Transverse colon (tissue), 4 donors: ENCODE measurements around the gene HOXD3. TPM values are rescaled to one million over a fixed set of nuclear protein-coding genes. Genes with fewer than 3 reads are reported as not detected.

ENCODE experiments used
- DNase-seq: peaks from one replicate; pipeline ENCODE4 v3.0.0-alpha.2; 2019
- H3K27ac ChIP-seq, 4 donors: fragments of 200-600 bp; sonication (generic); 2 replicates each; pipeline ENCODE4 v1.5.1; 2016 to 2018; ENCODE audit warnings: inconsistent platforms in 4 of 4
- H3K27me3 ChIP-seq: fragments of 200-600 bp; sonication (generic); 2 replicates; pipeline ENCODE4 v1.5.1; 2017; ENCODE audit warnings: inconsistent platforms
- H3K36me3 ChIP-seq, 4 donors: fragments of 200-600 bp; sonication (generic); 2 replicates each; pipeline ENCODE4 v1.5.1; 2017 to 2019; ENCODE audit warnings: inconsistent platforms in 4 of 4
- H3K4me1 ChIP-seq, 4 donors: fragments of 200-600 bp; sonication (generic); 2 replicates each; pipeline ENCODE4 v1.5.1; 2017 to 2020; ENCODE audit warnings: inconsistent platforms in 4 of 4
- H3K4me3 ChIP-seq, 4 donors: fragments of 200-600 bp; sonication (generic); 1 replicate in 1 of 4; 2 replicates in 3 of 4; pipeline versions ENCODE4 v1.5.1 to v1.6.1; 2017 to 2019; ENCODE audit warnings: inconsistent platforms in 4 of 4
- H3K9me3 ChIP-seq, 2 donors: fragments of 200-600 bp; sonication (generic); 2 replicates each; pipeline ENCODE4 v1.5.1; 2017 to 2019; ENCODE audit warnings: inconsistent platforms in 2 of 2
- EP300 ChIP-seq: sonication (generic); formaldehyde crosslinking; IDR thresholded peaks from one replicate; pipeline ENCODE4 v1.6.1; 2017; ENCODE audit warnings: antibody characterized with exemption, low read depth
- POLR2A ChIP-seq: fragments of 450-650 bp; IDR thresholded peaks from one replicate; pipeline ENCODE4 v1.6.1; 2016; ENCODE audit warnings: antibody characterized with exemption, mild to moderate bottlenecking, moderate library complexity
- POLR2AphosphoS5 ChIP-seq, 3 donors: sonication (generic); formaldehyde crosslinking; IDR thresholded peaks; one replicate each; pipeline ENCODE4 v1.6.1; 2016; ENCODE audit warnings: antibody characterized with exemption in 3 of 3
- WGBS, 2 donors: methylation state at CpG; one replicate each; pipeline ENCODE4 v1.1.5; 2018; ENCODE audit warnings: low coverage in 1 of 2; 5-methylcytosine and 5-hydroxymethylcytosine counted together
- in situ Hi-C, 4 donors: fragments of 200-750 bp; cut with MboI; loops; one replicate each; pipeline versions ENCODE4 v1.15.0 to v1.15.1; 2017; ENCODE audit warnings: low sequenced_read_pairs in 3 of 4, low pct_ligation_motif_present in 1 of 4, low pct_unique_long_range_greater_than_20kb in 1 of 4
- intact Hi-C: fragments of 100-400 bp; cut with DNase I; formaldehyde crosslinking; loops from one replicate; pipeline ENCODE4 v1.15.1; 2023; ENCODE audit warnings: low total_unique reads
- total RNA-seq, 4 donors: library from RNA; depleted of rRNA; stranded (reverse); fragments of >200 nt; gene quantifications; one replicate each; pipeline ENCODE4 v1.1.0, GENCODE V29; 2016
- TF ChIP-seq, protein P1 (sequence below), 5 experiments: fragments of 200-600 bp in 3 of 5; fragments of 450-650 bp in 2 of 5; sonication (generic) in 3 of 5; IDR thresholded peaks; 1 replicate in 2 of 5; 2 replicates in 3 of 5; pipeline ENCODE4 v1.5.1; 2016 to 2017; ENCODE audit warnings: antibody characterized with exemption in 5 of 5, inconsistent platforms in 3 of 5, mild to moderate bottlenecking in 2 of 5, moderate library complexity in 1 of 5

HOXD3 gene
- total RNA-seq, 4 donors from 2014 or later: 2.0 to 15.7 (median 7.6) TPM; not detected in 1

DNA sequence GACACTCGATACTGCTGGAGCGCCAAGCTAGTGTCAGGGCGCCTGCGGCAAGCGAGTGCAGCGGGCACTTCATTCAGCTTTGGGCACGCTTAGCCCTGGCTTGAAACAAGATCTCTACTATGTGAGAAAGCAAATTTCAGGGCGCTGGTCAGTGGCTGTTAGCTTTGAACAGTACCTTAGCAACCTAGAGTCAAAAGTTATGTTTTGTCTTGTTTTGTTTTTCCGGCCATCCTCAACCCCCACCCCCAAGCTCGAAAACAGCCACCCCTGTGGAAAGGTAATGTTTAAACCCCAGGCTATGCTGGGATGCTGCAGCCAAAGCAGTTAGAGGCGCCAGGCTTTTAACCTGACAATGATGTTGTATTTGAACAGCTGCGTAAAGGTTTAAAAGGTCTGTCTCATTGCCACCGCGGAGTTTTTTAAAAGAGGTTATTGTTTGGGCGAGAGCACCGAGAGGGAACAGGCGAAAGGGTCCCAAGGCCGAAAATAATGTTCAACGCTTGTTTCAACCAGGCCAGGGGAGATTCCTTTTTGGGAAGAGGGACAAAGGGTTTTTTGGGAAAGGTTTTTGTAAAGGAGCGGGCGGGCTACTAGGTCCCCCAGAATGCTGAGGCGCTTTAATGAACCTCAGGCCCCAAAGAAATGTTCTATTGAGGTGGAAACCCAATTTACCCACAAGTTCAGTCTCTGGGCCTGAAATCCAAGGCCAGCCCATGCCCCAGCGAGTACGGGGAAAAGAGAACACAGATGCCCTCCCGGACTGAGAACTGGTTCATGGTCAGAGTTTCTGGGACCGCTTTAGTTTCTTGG is 42.8 kb upstream of the HOXD3 start:
- Histone ChIP-seq H3K27ac (peak overlapping the region in 3 of 4 donors; percentile 17 to 70 (median 45)), H3K9me3 (no peaks in the 10 kb centered on the region), H3K36me3 (no peaks in the 10 kb centered on the region), H3K4me1 (peaks cover 0 to 15% (median 3%) of the 10 kb centered on the region in 4 donors), H3K27me3 (peaks cover 100% of the 10 kb centered on the region), H3K4me3 (no peak overlapping the region)
- 25 to 30% methylated on average over 7 to 26 of the region's 26 CpGs for WGBS, 2 donors
- in situ Hi-C loops (loop anchor here in 3 of 4 donors (25.0 kb wide), 2 partner anchors 698 to 1023 kb away; no protein-coding TSS in a partner anchor), intact Hi-C loops (no loop called here)
- no peak for DNase-seq
- TF ChIP-seq, protein P1, sequence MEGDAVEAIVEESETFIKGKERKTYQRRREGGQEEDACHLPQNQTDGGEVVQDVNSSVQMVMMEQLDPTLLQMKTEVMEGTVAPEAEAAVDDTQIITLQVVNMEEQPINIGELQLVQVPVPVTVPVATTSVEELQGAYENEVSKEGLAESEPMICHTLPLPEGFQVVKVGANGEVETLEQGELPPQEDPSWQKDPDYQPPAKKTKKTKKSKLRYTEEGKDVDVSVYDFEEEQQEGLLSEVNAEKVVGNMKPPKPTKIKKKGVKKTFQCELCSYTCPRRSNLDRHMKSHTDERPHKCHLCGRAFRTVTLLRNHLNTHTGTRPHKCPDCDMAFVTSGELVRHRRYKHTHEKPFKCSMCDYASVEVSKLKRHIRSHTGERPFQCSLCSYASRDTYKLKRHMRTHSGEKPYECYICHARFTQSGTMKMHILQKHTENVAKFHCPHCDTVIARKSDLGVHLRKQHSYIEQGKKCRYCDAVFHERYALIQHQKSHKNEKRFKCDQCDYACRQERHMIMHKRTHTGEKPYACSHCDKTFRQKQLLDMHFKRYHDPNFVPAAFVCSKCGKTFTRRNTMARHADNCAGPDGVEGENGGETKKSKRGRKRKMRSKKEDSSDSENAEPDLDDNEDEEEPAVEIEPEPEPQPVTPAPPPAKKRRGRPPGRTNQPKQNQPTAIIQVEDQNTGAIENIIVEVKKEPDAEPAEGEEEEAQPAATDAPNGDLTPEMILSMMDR (IDR thresholded peaks at IDR 0.05): no peak
- TF ChIP-seq EP300 (no peak), POLR2AphosphoS5 (IDR thresholded peaks at IDR 0.05) (no peak), POLR2A (no peak)

DNA sequence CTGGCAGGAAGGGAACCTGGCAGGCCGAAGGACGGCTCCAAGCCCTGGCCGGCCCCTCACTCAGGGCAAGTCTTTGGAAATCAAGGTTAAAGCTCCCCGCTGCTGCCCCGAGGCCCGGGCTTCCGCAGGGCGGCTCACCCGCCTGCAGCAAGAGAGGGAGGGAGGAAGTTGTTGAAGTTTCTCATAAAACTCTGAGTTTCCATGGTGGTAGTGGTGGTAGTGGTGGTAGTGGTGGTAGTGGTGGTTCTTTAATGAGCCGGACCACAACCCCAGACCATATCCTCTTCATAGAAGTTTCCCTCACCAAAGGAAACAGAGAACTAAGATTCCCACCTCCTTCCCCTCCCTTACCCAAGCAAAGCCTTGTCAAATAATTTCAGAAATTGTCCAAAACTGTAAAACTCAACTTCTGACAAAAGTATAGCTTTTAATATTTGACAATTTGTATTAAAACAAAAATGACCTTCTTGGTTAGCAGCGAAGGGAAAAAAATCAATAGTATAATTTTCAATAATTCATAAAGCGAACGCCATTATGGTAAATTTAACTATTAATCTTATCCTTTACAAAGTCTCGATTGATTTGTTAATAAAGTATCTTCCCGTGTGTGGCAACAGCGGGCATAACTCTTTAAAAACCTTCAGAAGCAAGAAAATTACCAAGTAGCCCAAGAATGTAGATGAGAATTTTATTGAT is 42.0 kb upstream of the HOXD3 start:
- Histone ChIP-seq H3K9me3 (no peaks in the 10 kb centered on the region), H3K27me3 (peaks cover 100% of the 10 kb centered on the region), H3K36me3 (no peaks in the 10 kb centered on the region), H3K4me3 (no peak overlapping the region), H3K4me1 (peaks cover 0 to 15% (median 3%) of the 10 kb centered on the region in 4 donors), H3K27ac (peak overlapping the region; percentile 24 to 70 (median 55))
- in situ Hi-C loops (loop anchor here in 3 of 4 donors (25.0 kb wide), 2 partner anchors 697 to 1022 kb away; no protein-coding TSS in a partner anchor), intact Hi-C loops (no loop called here)
- DNase-seq: no peak
- TF ChIP-seq POLR2A: no peak
- no peak for TF ChIP-seq EP300
- TF ChIP-seq, protein P1 (IDR thresholded peaks at IDR 0.05): no peak
- TF ChIP-seq POLR2AphosphoS5 (IDR thresholded peaks at IDR 0.05): no peak
- WGBS, 2 donors: 26 to 42% methylated on average over 10 to 16 of the region's 16 CpGs

- Histone ChIP-seq H3K27me3 (peaks cover 100% of the 10 kb centered on the region), H3K9me3 (no peaks in the 10 kb centered on the region), H3K4me3 (peak within 1 kb of the TSS in 3 of 4 donors; percentile 15 to 24 (median 22)), H3K4me1 (peaks cover 0 to 10% (median 3%) of the 10 kb centered on the region in 4 donors), H3K27ac (peak within 1 kb of the TSS; percentile 24 to 77 (median 68)), H3K36me3 (no peaks in the 10 kb centered on the region)
- in situ Hi-C loops: loop anchor here in 3 of 4 donors (25.0 kb wide), 2 partner anchors 696 to 1021 kb away; no protein-coding TSS in a partner anchor
- WGBS, 2 donors: 16% methylated on average over 43 of the region's 66 CpGs; no CpG with 5 or more reads in 1 of the 2 donors
- intact Hi-C loops: no loop called here
- TF ChIP-seq, protein P1 (IDR thresholded peaks at IDR 0.05): peak; percentile 14 to 43 (median 28)
- peak; percentile 40 to 80 (median 63) for TF ChIP-seq POLR2AphosphoS5 (IDR thresholded peaks at IDR 0.05)
- TF ChIP-seq POLR2A: peak; percentile 69
- no peak for TF ChIP-seq EP300
- DNase-seq: peak; percentile 75
Measured at GRCh38 chr2:176115883-176116813, 41.0 kb upstream of the HOXD3 start, which contains the start of gene HOXD10. Gene HOXD10, plus strand, starts transcription at chr2:176116778. Its CDS starts 56 bp downstream, at chr2:176116834.
